Activated CD4-positive, alpha-beta T cell treated with anti-CD3 and anti-CD28 coated beads, Interleukin-10, Interleukin-2, amounts not matched to agents 100 ng/mL and 50 ng/mL, durations not matched to agents 16 hours and 8 hours (primary cell): ENCODE measurements around the gene CREG1.
A peak's percentile ranks its signal among the peaks of the same experiment; 100 is the strongest.
"Not testable (repeated sequence)": the region's sequence is repeated elsewhere in the genome, so short reads cannot be mapped to it uniquely, and the experiment has no call there.

ENCODE experiments used
- DNase-seq: peaks from one replicate; pipeline ENCODE4 v3.0.0-alpha.2; 2020

The CREG1 gene

DNA sequence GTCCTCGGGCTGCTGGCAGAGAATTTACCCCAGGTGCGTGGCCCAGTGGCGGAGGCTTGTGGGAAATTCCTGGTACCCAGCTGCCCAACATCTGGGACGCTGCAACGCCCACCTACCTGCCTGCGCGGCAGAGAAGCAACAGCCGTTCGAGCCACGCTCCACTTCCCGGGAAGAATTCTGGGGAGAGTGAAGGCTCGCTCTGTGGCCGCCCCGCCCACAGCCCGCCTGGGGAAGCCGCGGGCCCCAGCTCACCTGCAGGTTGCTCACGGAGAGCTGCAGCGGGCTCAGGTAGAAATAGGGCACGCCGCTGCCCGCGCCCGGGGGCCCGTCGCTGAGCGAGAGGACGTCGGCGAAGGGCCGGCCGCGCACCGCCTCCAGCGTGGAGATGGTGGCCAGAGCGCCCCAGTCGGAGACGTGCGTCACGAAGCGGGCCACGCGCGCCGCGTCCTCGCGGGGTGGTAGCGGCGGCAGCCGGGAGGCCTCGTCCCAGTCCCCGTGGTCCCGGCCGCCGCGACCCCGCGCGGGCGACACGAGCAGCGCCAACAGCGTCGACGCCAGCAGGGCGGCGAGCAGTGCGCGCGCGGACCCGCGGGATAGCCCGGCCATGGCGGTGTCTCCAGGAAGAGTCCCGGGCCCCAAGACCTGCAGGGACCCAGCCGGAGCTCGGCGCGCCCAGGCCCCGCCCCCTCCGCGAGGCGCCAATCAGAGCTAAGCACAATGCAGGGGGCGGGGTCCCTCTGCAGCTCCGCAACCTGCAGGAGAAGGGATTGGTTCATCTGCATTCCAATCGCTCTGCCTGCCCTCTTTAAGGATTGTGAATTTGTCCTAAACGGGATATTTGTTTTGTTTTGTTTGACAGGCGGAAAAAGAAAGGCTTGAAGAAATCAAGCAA, at the start of gene CREG1:
TSS of gene CREG1 (minus strand) at position 627 of the 892 bp plus-strand sequence.
- peak; percentile 94 for DNase-seq

DNA sequence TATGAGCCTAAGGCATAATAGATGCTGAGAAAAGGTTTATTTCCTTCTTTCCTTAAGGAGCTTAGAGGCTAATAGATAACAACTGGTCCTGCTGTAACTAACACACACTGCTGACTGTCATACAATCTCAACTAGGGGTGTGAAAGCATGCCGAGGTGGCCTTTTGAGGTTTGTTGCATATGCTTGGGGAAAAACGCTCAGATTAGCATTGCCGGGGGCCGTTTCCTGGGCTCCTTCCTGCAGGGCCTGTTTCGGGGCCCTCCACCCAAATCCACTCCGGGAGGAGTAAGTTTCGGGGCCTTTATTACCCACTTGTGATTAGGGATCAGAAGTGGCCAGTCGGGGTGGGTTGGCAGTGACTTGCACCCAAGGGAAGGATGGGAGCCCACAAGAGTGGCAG, 49.3 kb upstream of the CREG1 start:
- no peak for DNase-seq

GRCh38 chr1:167601442-167602383, 48.2 kb upstream of the CREG1 start:
- peak; percentile 23 for DNase-seq

- peak; percentile 71 for DNase-seq
Measured at GRCh38 chr1:167599957-167600581, 46.5 kb upstream of the CREG1 start.

DNA sequence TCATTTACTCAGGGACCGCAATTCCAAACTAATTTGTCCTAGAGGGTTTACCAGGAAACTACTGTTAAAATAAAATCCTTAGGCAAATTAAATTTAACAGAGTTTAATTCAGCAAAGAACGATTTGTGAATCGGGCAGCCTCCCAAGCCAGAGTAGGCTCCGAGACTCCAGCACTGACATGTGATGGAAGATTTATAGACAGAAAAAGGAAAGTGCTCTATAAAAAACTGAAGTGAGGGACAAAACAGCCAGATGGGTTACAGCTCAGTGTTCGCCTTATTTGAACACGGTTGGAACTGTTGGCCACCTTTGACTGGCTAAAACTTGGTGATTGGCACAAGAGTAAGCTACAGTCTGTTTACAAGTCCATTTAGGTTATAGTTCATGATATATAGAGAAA, 41.3 kb upstream of the CREG1 start:
- DNase-seq: no peak

- no peak for DNase-seq
Measured at GRCh38 chr1:167593860-167594259, 40.3 kb upstream of the CREG1 start.

DNA sequence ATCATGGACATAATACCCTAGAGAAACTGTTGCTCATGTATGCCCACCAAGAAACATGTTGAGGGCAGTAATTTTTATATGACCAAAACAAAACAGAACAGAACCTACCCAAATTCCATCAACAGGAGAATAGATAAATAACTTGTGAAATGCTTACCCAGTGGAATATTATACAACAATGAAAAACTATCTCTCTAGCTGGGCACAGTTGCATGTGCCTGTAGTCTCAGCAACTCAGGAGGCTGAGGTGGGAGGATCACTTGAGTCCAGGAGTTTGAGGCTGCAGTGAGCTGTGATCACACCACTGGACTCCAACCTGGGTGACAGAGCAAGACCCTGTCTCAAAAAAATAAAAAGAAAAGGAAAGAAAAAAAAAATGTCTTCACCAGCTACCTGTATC, 38.9 kb upstream of the CREG1 start:
- DNase-seq: no peak

GRCh38 chr1:167588361-167588760, 34.8 kb upstream of the CREG1 start:
- DNase-seq: no peak

DNA sequence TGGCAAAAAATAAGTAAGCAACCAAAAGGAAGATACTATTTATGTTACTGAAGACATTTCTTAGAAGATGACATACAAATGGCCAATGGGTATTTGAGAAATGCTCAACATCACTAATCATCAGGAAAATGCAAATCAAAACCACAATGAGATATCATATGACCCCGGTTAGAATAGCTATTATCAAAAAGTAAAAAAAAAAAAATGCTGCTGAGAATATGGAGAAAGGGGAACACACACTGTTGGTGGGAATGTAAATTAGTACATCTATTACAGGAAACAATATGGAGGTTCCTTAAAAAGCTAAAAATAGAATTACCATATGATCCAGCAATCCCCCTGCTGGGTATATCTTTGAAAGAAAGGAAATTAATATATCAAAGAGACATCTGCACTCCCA, 34.3 kb upstream of the CREG1 start:
- DNase-seq: no peak

- no peak for DNase-seq
Measured at GRCh38 chr1:167587342-167587741, 33.8 kb upstream of the CREG1 start.

DNA sequence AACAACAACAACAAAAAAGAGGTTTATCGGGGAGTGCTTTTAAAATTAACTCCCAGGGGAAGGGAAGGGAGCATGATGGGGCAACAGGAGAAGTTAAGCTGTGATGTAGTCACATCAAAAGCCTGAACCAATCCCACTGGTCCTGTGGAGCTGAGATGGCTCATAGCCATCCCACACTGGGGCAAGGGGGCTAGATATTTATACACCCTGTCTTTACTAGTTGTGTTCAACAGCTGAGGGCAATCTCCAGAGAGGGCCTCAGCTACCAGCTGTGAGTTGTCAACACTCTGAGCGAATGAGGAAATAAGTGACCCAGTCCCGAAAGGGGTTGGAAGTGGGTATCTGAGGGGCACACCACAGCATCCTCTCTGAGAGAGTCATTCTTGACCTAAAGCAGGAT, 31.0 kb upstream of the CREG1 start:
- no peak for DNase-seq

DNA sequence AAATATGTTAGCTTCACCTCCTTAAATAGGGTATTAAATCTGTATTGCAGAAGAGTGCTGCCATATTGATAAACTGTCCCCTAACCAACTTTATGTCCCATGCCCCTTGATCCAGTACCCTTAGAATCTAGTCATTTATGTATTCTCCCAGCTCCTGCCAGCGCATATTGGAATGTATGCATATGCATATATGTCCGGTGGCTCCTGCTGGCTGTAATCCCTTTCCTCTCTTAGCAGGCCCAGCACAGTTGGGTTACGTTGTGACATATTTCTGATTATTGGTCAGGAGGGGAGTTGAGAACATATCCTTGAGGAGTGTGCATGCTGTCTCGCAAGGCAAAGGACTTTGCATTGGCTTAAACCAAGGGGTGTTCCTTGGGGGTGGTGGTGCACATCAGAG, 29.2 kb upstream of the CREG1 start:
- no peak for DNase-seq

GRCh38 chr1:167582064-167582463, 28.5 kb upstream of the CREG1 start:
- DNase-seq: no peak

DNA sequence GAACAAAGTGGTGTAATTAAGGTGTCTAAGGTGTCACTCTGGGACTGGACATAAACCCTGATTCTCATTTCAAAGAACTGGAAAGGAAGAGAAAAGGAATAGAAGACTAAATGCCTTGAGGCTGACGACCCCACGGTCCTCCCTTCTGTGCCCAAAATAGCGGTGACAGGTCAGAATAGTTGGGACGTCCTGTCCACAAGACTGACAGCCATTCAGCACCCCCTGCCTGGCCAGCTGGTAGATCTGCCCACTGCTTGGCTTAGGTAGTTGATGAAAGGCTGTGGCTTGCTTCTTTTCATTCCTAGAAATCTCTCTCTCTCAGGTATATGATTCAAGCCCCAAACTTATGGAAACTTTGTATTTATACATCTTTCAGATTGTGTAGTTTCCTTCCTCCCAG, 26.4 kb upstream of the CREG1 start:
- DNase-seq: no peak

DNA sequence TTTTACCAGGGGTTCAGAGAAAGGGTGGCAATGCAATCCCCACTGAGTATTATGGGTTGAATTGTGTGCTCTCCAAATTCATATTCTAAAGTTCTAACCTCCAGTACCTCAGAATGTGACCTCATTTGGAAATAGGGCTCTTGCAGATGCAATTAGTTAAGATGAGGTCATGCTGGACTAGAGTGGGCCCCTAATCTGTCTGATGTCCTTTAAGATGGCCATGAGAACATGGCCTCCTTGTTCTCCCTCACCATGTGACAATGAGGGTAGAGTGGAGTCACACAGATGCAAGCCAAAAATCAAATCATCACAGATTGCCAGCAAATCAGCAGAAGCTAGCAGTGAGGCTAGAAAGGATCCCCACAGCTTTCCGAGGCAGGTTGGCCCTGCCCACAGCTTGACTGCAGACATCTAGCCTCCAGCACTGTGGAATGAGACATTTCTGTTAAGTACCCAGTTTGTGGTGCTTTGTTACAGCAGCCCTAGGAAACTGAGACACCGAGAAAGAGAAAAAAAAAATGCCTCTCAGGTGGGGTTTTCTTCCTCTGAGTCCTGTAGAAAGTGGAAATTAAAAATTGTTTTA, 25.5 kb upstream of the CREG1 start:
- no peak for DNase-seq

DNA sequence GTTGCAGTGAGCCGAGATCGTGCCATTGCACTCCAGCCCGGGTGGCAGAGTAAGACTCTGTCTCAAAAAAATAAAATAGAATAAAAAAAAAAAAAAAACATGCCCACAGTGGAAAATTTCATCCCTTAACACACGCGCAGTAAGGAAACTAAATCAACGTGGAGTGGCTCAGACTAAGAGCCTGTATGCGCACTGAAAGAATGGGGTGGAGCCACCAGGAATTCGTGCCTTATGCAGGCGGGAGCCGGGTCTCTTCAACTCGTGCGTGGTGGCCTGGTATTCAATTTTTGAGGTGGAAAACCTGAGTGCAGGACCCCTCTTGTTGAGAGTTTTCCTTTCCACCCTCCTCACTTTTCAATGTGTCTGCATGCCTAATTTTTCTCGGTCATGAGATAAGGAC, 22.1 kb upstream of the CREG1 start:
- no peak for DNase-seq

DNA sequence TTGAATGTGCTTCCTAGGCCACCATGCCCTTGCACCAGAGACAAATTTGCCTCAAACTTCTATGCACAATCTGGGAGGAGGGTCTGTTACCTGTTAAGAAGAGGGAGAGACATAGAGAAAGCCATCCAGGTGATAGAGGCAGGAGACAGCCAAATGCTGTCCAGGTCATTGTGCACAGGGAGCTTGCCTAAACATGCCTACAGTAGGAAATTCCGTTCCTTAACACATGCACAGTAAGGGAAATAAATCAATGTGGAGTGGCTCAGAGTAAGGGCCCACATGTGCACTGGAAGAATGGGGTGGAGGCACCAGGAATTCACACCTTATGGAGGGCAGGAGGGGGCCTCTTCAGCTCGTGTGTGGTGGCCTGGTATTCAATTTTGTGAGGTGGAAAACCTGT, 19.5 kb upstream of the CREG1 start:
- DNase-seq: no peak

DNA sequence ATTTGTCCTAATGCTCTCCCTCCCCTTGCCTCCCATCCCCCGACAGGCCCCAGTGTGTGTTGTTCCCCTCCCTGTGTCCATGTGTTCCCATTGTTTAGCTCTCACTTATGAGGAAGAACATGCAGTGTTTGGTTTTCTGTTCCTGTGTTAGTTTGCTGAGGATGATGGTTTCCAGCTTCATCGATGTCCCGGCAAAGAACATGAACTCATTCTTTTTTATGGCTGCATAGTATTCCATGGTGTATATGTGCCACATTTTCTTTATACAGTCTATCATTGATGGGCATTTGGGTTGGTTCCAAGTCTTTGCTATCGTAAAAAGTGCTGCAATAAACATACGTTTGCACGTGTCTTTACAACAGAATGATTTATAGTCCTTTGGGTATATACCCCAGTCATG, 17.1 kb upstream of the CREG1 start:
- not testable (repeated sequence) for DNase-seq

DNA sequence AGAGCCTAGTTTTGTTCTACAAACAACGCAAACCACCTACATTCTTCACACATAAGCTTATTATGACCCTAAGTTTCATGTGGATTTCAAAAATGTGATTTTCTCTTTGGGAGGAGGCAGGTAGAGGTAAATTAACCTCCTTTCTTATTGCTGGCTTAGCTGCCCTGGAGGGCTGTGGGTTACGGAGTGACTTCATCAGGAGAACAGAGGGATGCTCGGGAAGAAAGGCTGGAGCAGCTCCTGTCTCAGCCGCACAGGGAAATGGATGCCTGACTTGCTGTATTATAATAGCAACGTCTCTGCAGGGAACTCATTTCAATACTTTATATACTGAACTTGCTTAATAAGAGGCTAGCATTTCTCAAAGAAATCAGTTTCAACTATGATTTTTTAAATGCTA, 14.1 kb upstream of the CREG1 start:
- no peak for DNase-seq

GRCh38 chr1:167566766-167567165, 13.2 kb upstream of the CREG1 start:
- no peak for DNase-seq

DNA sequence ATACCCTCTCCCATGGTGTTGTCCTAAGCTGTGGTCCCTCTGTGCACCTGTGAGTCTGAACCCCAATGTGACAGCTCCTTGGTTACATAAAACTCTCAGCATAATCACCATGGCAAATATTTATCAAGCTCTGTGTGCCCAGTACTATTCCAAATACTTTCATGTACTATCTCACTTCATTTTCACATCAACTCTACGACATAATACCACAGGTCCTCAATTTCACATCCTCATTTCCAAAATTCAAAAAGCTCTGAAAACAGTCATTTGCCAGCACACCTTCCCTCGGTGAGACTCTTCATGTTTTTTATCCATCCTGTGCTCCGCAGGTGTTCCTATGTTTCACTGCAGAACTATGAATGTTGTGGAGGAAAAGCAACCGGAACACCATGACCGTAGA, 12.4 kb upstream of the CREG1 start:
- no peak for DNase-seq

DNA sequence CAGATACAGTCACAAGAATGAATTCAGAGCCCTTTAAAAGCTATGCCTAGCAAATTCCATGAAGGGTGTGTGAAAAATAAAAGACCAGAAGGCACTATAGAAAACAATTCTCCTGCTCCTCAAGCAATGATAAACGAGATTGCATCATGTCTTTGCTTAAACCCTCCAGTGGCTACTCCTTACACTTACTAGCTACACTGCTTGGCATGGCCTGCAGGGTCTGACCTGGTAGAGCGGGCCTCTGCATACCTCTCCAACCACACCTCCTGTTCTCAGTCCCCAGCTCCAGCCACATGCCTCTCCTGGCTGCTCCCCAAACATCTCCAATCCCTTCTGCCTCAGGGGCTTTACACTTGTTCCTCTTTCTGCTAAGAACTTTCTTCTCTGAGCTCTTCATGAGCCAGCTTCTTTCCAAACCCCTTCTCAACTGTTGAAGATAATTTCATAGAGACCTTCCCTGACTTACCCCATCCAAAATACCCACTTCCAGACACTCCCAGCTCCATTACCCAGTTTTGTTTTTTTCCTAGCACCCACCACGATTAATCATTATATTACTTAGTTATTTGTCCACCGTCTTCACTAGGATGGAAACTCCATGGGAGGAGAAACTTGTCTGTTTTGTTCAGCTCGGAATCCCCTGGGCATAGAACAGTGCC, 11.2 kb upstream of the CREG1 start:
- DNase-seq: no peak
